Nephron progenitor cell (in vitro differentiated cells): ENCODE results near the gene PLK2.

Source experiments
- DNase-seq: peaks from one replicate; pipeline ENCODE4 v3.0.0; 2021
- H3K27ac Mint-ChIP-seq: 2 replicates; pipeline ENCODE4 v1.8.0; 2021; ENCODE audit warnings: mild to moderate bottlenecking, moderate library complexity, mixed read lengths
- H3K27me3 Mint-ChIP-seq: 2 replicates; pipeline ENCODE4 v1.8.0; 2021; ENCODE audit warnings: mild to moderate bottlenecking, low read depth, mixed read lengths; ENCODE audit not compliant: poor library complexity
- H3K36me3 Mint-ChIP-seq: 2 replicates; pipeline ENCODE4 v1.8.0; 2021; ENCODE audit warnings: low read depth, mixed read lengths
- H3K4me1 Mint-ChIP-seq: 2 replicates; pipeline ENCODE4 v1.8.0; 2021; ENCODE audit warnings: mixed read lengths
- H3K4me3 Mint-ChIP-seq: 2 replicates; pipeline ENCODE4 v1.8.0; 2021; ENCODE audit warnings: mild to moderate bottlenecking, moderate library complexity, mixed read lengths
- H3K9me3 Mint-ChIP-seq: 2 replicates; pipeline ENCODE4 v1.8.0; 2021; ENCODE audit warnings: mild to moderate bottlenecking, moderate library complexity, mixed read lengths
- TF ChIP-seq, protein P1 (sequence below): fragments of 200-600 bp; sonication (generic); IDR thresholded peaks from 2 replicates; pipeline ENCODE4 v1.5.0; 2021; ENCODE audit warnings: antibody characterized with exemption

Gene PLK2

DNA sequence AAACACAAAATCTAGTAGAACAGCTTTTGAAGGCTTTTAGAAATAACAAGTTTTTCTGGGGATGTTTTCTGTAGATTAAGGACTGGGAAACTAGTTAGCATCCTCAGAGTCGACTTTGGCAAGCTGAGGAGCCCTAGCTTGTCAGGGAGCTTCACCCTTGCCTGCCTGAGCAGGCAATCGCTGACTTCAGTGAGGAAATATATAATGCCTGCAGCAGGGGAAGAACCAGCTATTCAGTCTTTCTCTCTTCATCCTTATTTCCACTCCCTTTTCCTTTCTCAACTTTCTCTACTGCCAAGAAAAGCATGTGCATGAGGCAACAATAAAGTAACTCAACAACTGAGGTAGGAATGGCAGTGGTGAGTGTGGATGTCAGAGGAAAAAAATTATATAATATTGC, 54.7 kb downstream of the PLK2 start:
- Mint-ChIP-seq H3K9me3 (no peaks in the 10 kb centered on the region), H3K27ac (no peak overlapping the region), H3K36me3 (no peaks in the 10 kb centered on the region), H3K27me3 (peaks cover 10% of the 10 kb centered on the region), H3K4me3 (no peak overlapping the region), H3K4me1 (no peaks in the 10 kb centered on the region)
- TF ChIP-seq, protein P1, sequence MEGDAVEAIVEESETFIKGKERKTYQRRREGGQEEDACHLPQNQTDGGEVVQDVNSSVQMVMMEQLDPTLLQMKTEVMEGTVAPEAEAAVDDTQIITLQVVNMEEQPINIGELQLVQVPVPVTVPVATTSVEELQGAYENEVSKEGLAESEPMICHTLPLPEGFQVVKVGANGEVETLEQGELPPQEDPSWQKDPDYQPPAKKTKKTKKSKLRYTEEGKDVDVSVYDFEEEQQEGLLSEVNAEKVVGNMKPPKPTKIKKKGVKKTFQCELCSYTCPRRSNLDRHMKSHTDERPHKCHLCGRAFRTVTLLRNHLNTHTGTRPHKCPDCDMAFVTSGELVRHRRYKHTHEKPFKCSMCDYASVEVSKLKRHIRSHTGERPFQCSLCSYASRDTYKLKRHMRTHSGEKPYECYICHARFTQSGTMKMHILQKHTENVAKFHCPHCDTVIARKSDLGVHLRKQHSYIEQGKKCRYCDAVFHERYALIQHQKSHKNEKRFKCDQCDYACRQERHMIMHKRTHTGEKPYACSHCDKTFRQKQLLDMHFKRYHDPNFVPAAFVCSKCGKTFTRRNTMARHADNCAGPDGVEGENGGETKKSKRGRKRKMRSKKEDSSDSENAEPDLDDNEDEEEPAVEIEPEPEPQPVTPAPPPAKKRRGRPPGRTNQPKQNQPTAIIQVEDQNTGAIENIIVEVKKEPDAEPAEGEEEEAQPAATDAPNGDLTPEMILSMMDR = no peak
- no peak for DNase-seq

DNA sequence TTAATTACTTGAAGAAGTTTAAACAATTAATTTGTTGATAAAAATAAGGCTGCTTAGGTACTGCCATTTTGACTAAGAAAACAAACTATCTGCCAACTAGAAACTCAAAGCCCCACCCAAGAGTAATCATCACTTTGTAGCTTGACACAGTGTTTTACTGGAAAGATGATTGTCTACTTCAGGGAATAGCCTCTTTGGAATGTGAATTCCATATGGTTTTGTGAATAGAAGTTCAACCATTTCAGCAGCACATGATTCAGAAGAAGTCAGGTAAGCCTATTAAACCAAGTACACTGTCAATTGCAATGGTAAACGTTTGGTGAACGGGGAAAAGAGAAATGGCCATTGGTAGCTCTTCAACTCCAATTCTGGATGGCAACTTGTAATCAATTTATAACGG, 55.2 kb downstream of the PLK2 start:
- no peak overlapping the region for H3K27ac Mint-ChIP-seq
- H3K4me1 Mint-ChIP-seq = no peaks in the 10 kb centered on the region
- no peak for DNase-seq
- H3K27me3 Mint-ChIP-seq = peaks cover 10% of the 10 kb centered on the region
- TF ChIP-seq, protein P1 = no peak
- no peak overlapping the region for H3K4me3 Mint-ChIP-seq
- no peaks in the 10 kb centered on the region for H3K36me3 Mint-ChIP-seq
- no peaks in the 10 kb centered on the region for H3K9me3 Mint-ChIP-seq
